ENCODE results near the gene C8G. TPM values are rescaled to one million over a fixed set of nuclear protein-coding genes. Genes with fewer than 3 reads are reported as not detected.

C8G gene
- total and polyA plus RNA-seq, 2 donors (not counting 1 experiment from before 2014, with no cell fraction given), result 1.7 to 2.8 TPM

- intact Hi-C loops (cut with micrococcal nuclease), result no loop called here
- no peak overlapping the region for H3K4me3 Mint-ChIP-seq
- DNase-seq, result no peak
- H3K27me3 ChIP-seq (replicated peaks in 1 of 4; ENCODE audit: control extremely low read depth in 1 of 4, control insufficient read depth in 3 of 4, insufficient read depth in 4 of 4, low read length in 3 of 4), result peaks cover 0 to 23% (median 3%) of the 10 kb centered on the region in 4 experiments
- H3K79me2 ChIP-seq (ENCODE audit: control insufficient read depth, insufficient read depth, low read length), result no peaks in the 10 kb centered on the region
- H3K27me3 Mint-ChIP-seq, result peaks cover 6% of the 10 kb centered on the region
- H3K4me2 ChIP-seq (replicated peaks; ENCODE audit: low read depth, low read length, poor library complexity, severe bottlenecking), result no peak overlapping the region
- H3K27ac ChIP-seq (ENCODE audit: low read length in 2 of 2), result no peak overlapping the region
- POLR2A ChIA-PET, result no interaction called here
- no peak overlapping the region for H2AFZ ChIP-seq (ENCODE audit: insufficient read depth, low read depth, low read length, poor library complexity, severe bottlenecking)
- no peak overlapping the region for H3K4me3 ChIP-seq (ENCODE audit: control extremely low read depth in 1 of 5, extremely low read depth in 1 of 5, insufficient read depth in 1 of 5, low read depth in 2 of 5, low read length in 4 of 5)
- no peak for TF ChIP-seq CTCF (IDR thresholded peaks at IDR 0.05)
- no peak for TF ChIP-seq EZH2 (IDR thresholded peaks at IDR 0.05; ENCODE audit: borderline replicate concordance, insufficient read depth, low read depth, low read length, poor library complexity, severe bottlenecking)
- no peaks in the 10 kb centered on the region for H3K36me3 ChIP-seq (replicated peaks in 1 of 2; ENCODE audit: control extremely low read depth in 1 of 2, control insufficient read depth in 1 of 2, extremely low read depth in 1 of 2, insufficient read depth in 2 of 2, low read length in 1 of 2)
- peaks cover 4% of the 10 kb centered on the region for H3K4me1 Mint-ChIP-seq
- H4K20me1 ChIP-seq (ENCODE audit: control insufficient read depth, insufficient read depth, low read length, poor library complexity, severe bottlenecking), result no peaks in the 10 kb centered on the region
- no peak overlapping the region for H3K9ac ChIP-seq (ENCODE audit: low read length)
- 76% methylated on average over 12 of the region's 13 CpGs for WGBS (ENCODE audit: insufficient coverage)
- no peaks in the 10 kb centered on the region for H3K9me3 Mint-ChIP-seq (ENCODE audit: insufficient read depth)
- CTCF ChIA-PET, result no interaction called here
- no peaks in the 10 kb centered on the region for H3K4me1 ChIP-seq (ENCODE audit: control insufficient read depth in 2 of 2, insufficient read depth in 2 of 2, low read length in 2 of 2)
- no peaks in the 10 kb centered on the region for H3K9me3 ChIP-seq (ENCODE audit: control extremely low read depth in 1 of 3, control insufficient read depth in 2 of 3, insufficient read depth in 1 of 3, low read length in 2 of 3)
- ATAC-seq (ENCODE audit: low read depth), result no peak
- no peak overlapping the region for H3K27ac Mint-ChIP-seq
Measured at GRCh38 chr9:136972743-136973142, 27.7 kb downstream of the C8G start.

DNA sequence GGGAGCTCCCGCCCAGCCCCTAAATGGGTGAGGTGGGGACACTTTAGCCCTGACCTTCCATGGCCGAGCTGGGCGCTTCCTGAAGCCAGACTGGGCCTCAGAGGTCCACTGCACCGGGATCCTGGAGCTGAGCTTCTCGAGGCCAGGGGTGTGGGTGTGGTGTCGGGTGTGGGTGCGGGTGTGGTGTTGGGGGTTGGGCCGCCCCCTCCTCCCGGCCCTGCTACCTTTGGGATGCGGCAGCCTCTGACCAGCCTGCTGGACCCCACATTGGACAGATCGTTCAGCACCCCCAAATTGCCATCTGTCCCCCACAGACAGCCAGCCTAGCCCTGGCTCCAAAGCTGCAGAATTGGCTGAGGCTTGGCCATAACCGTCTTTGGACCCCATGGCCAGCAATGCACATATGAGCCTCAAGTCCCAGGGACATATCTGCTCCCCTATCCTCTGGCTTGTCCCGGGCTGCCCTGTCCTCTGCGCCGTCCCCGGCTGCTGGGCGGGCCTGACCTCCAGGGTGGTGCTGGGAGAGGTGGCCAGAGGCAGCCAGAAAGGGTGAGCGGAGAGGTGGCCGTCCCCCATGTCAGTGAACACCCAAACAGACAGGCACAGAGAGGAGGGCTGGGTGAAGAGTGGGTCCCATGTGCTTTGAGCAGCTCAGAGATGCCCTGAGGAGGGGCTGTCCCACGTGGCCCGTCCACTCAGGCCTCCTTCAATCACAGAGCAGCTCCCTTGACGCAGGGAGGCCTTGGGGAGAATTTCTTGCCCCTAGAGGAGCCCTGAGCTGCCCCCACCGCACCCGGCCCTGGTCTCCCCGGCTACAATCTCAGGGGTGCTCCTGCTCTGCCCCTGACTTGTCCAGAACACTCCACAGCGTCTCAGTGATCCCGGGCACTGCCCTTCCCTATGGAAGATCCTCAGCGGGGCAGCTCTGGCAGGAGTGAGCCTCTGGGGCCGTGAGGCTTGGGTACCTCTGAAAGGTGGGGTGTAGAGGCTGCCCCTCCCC is 28.9 kb downstream of the C8G start:
- 91% methylated on average over 28 of the region's 29 CpGs for WGBS (ENCODE audit: insufficient coverage)
- H3K27ac Mint-ChIP-seq, result no peak overlapping the region

More for the DNA sequence above, 28.9 kb downstream of the C8G start:
- no peak for TF ChIP-seq EZH2 (IDR thresholded peaks at IDR 0.05; ENCODE audit: borderline replicate concordance, insufficient read depth, low read depth, low read length, poor library complexity, severe bottlenecking)
- TF ChIP-seq CTCF (IDR thresholded peaks at IDR 0.05), result no peak
- Histone ChIP-seq H3K9ac (ENCODE audit: low read length) (no peak overlapping the region), H2AFZ (ENCODE audit: insufficient read depth, low read depth, low read length, poor library complexity, severe bottlenecking) (no peak overlapping the region), H3K79me2 (ENCODE audit: control insufficient read depth, insufficient read depth, low read length) (no peaks in the 10 kb centered on the region), H3K27ac (ENCODE audit: low read length in 2 of 2) (no peak overlapping the region), H3K27me3 (replicated peaks in 1 of 4; ENCODE audit: control extremely low read depth in 1 of 4, control insufficient read depth in 3 of 4, insufficient read depth in 4 of 4, low read length in 3 of 4) (peaks cover 0 to 30% (median 4%) of the 10 kb centered on the region in 4 experiments), H4K20me1 (ENCODE audit: control insufficient read depth, insufficient read depth, low read length, poor library complexity, severe bottlenecking) (no peaks in the 10 kb centered on the region), H3K4me2 (replicated peaks; ENCODE audit: low read depth, low read length, poor library complexity, severe bottlenecking) (no peak overlapping the region), H3K4me3 (ENCODE audit: control extremely low read depth in 1 of 5, extremely low read depth in 1 of 5, insufficient read depth in 1 of 5, low read depth in 2 of 5, low read length in 4 of 5) (no peak overlapping the region), H3K9me3 (ENCODE audit: control extremely low read depth in 1 of 3, control insufficient read depth in 2 of 3, insufficient read depth in 1 of 3, low read length in 2 of 3) (peaks cover 0 to 4% (median 0%) of the 10 kb centered on the region in 3 donors), H3K4me1 (ENCODE audit: control insufficient read depth in 2 of 2, insufficient read depth in 2 of 2, low read length in 2 of 2) (peaks cover 3 to 5% of the 10 kb centered on the region in 2 donors), H3K36me3 (replicated peaks in 1 of 2; ENCODE audit: control extremely low read depth in 1 of 2, control insufficient read depth in 1 of 2, extremely low read depth in 1 of 2, insufficient read depth in 2 of 2, low read length in 1 of 2) (no peaks in the 10 kb centered on the region)
- peaks cover 6% of the 10 kb centered on the region for H3K27me3 Mint-ChIP-seq
- ATAC-seq (ENCODE audit: low read depth), result no peak
- H3K9me3 Mint-ChIP-seq (ENCODE audit: insufficient read depth), result no peaks in the 10 kb centered on the region
- ChIA-PET POLR2A (no interaction called here), CTCF (no interaction called here)
- H3K4me3 Mint-ChIP-seq, result no peak overlapping the region
- H3K4me1 Mint-ChIP-seq, result peaks cover 5% of the 10 kb centered on the region
- intact Hi-C loops (cut with micrococcal nuclease), result no loop called here
- DNase-seq, result no peak

Measured in B cell (primary cell).